ENCODE results near the gene UBFD1.
"Not testable (repeated sequence)": the region's sequence is repeated elsewhere in the genome, so short reads cannot be mapped to it uniquely, and the experiment has no call there.

Gene UBFD1

GRCh38 chr16:23510164-23510914 is 47.2 kb upstream of the UBFD1 start, which contains the start of gene GGA2:
Gene GGA2 (minus strand): TSS chr16:23510494. CDS start chr16:23510411, 83 bp downstream.
- TF ChIP-seq, protein P1, sequence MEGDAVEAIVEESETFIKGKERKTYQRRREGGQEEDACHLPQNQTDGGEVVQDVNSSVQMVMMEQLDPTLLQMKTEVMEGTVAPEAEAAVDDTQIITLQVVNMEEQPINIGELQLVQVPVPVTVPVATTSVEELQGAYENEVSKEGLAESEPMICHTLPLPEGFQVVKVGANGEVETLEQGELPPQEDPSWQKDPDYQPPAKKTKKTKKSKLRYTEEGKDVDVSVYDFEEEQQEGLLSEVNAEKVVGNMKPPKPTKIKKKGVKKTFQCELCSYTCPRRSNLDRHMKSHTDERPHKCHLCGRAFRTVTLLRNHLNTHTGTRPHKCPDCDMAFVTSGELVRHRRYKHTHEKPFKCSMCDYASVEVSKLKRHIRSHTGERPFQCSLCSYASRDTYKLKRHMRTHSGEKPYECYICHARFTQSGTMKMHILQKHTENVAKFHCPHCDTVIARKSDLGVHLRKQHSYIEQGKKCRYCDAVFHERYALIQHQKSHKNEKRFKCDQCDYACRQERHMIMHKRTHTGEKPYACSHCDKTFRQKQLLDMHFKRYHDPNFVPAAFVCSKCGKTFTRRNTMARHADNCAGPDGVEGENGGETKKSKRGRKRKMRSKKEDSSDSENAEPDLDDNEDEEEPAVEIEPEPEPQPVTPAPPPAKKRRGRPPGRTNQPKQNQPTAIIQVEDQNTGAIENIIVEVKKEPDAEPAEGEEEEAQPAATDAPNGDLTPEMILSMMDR (IDR thresholded peaks at IDR 0.05) = peak; percentile 29
- no peak within 1 kb of the TSS for H3K9ac ChIP-seq
- H3K79me2 ChIP-seq = peaks cover 15% of the 10 kb centered on the region
- H3K4me2 ChIP-seq (ENCODE audit: low read length) = peak within 1 kb of the TSS; percentile 82
- H3K36me3 ChIP-seq (ENCODE audit: control insufficient read depth, insufficient read depth, low read length) = no peaks in the 10 kb centered on the region
- H2AFZ ChIP-seq = peak within 1 kb of the TSS; percentile 88
- peak within 1 kb of the TSS; percentile 63 for H3K4me3 ChIP-seq (ENCODE audit: low read depth, low read length)
- no peaks in the 10 kb centered on the region for H3K27me3 ChIP-seq (ENCODE audit: control insufficient read depth, insufficient read depth, low read length)
- peaks cover 6% of the 10 kb centered on the region for H3K4me1 ChIP-seq
- H3K9me3 ChIP-seq (ENCODE audit: control insufficient read depth, low read length) = no peaks in the 10 kb centered on the region
- H3K27ac ChIP-seq = peak within 1 kb of the TSS; percentile 29

DNA sequence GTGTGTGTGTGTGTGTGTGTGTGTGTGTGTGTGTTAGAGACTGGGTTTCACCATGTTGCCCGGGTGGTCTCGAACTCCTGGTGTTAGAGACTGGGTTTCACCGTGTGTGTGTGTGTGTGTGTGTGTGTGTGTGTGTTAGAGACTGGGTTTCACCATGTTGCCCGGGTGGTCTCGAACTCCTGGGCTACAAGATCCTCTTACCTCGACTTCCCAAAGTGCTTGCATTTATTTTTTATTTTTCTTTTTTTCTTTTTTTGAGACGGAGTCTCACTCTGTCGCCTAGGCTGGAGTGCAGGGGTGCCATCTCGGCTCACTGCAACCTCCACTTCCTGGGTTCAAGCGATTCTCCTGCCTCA is 46.6 kb upstream of the UBFD1 start:
- H3K9me3 ChIP-seq (ENCODE audit: control insufficient read depth, low read length); H3K9ac ChIP-seq; H3K4me3 ChIP-seq (ENCODE audit: low read depth, low read length); H3K4me1 ChIP-seq; H3K36me3 ChIP-seq (ENCODE audit: control insufficient read depth, insufficient read depth, low read length); H3K27ac ChIP-seq; H3K27me3 ChIP-seq (ENCODE audit: control insufficient read depth, insufficient read depth, low read length): not testable (repeated sequence)
- Histone ChIP-seq H3K4me2 (ENCODE audit: low read length) (peak overlapping the region; percentile 82), H3K79me2 (peaks cover 15% of the 10 kb centered on the region), H2AFZ (peak overlapping the region; percentile 88)

DNA sequence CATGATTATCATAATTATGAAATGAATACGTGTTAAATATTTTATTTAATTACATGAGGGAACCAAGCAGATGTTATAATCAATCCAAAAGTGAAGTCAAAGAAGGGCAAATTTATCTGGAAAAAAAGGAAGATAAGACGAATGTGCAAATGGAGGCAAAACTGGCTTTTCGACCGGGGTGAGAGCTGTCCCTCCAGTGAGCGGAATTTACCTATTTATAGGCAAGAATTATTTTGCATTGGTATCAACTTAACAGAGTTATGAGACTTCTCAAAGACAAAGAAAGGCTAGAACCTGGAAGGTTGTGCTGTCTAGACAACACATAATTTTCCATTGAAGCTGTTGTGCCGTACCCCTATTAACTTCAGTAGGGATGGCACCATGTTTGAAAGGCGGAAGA is 45.8 kb upstream of the UBFD1 start:
- Histone ChIP-seq H3K4me3 (ENCODE audit: low read depth, low read length) (no peak overlapping the region), H3K36me3 (ENCODE audit: control insufficient read depth, insufficient read depth, low read length) (no peaks in the 10 kb centered on the region), H3K27me3 (ENCODE audit: control insufficient read depth, insufficient read depth, low read length) (no peaks in the 10 kb centered on the region), H3K9me3 (ENCODE audit: control insufficient read depth, low read length) (no peaks in the 10 kb centered on the region), H3K4me1 (no peaks in the 10 kb centered on the region), H3K79me2 (peaks cover 15% of the 10 kb centered on the region), H2AFZ (no peak overlapping the region), H3K27ac (no peak overlapping the region), H3K9ac (no peak overlapping the region), H3K4me2 (ENCODE audit: low read length) (no peak overlapping the region)
- TF ChIP-seq, protein P1 (IDR thresholded peaks at IDR 0.05) = no peak

DNA sequence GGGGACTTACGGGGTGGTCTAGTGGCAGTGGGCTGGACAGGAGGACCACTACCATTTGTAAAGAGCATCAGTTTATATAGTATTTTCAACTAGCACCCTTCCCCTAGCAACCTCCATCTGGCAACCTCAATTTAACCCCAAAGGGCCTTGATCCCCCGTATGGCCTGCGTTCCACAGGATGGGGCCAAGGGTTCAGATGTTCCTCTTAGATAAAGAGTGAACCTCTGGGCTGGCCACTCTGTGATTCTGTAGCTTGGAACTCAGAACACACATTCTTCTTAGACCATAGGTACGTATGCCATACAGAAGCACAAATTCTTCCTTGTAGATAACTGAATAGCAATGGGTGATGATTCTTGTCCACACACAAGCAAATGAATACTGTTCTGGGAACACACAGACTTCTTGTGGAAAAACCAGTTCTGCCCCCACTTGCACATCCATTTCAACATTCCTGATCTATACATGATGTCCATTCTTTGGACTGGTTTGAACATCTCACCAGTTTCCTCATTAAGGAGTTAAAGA is 45.3 kb upstream of the UBFD1 start:
- Histone ChIP-seq H3K27ac (no peak overlapping the region), H3K4me2 (ENCODE audit: low read length) (no peak overlapping the region), H3K27me3 (ENCODE audit: control insufficient read depth, insufficient read depth, low read length) (no peaks in the 10 kb centered on the region), H3K36me3 (ENCODE audit: control insufficient read depth, insufficient read depth, low read length) (no peaks in the 10 kb centered on the region), H3K9me3 (ENCODE audit: control insufficient read depth, low read length) (no peaks in the 10 kb centered on the region), H3K4me3 (ENCODE audit: low read depth, low read length) (no peak overlapping the region), H3K9ac (no peak overlapping the region), H3K79me2 (peaks cover 15% of the 10 kb centered on the region), H3K4me1 (no peaks in the 10 kb centered on the region), H2AFZ (no peak overlapping the region)
- TF ChIP-seq, protein P1 (IDR thresholded peaks at IDR 0.05) = no peak

DNA sequence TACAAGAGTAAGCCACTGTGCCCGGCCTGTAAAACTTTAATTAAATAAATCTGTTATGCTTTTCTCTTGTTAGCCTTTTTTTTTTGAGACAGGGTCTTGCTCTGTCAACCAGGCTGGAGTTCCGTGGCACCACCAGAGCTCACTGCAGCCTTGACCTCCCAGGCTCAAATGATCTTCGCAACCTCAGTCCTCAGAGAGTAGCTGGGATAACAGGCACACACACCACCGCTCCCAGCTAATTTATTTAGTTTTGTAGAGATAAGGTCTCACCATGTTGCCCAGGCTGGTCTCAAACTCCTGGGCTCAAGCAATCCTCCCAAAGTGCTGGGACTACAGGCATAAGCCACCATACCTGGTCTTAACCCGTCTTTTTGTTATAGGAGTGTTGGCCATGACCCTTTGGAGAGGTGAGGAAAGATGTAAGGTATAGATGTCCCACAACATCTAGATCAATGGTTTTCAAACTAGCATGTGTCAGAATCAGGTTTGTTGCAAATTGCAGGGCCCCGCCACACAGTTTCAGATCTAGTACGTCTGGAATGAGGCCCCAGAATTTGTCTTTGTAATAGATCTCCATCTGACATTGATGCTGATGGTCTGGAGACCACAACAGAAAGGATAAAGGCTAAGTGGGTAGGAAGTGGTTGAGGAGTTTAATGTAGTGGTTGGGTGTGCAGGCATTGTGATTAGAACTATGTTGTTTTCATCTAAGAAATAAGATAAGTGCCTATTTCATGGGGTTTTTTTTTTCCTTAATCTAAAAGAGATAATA is 43.0 kb upstream of the UBFD1 start:
- Histone ChIP-seq H3K9ac (no peak overlapping the region), H3K27me3 (ENCODE audit: control insufficient read depth, insufficient read depth, low read length) (no peaks in the 10 kb centered on the region), H3K79me2 (peaks cover 7% of the 10 kb centered on the region), H3K4me1 (no peaks in the 10 kb centered on the region), H3K27ac (no peak overlapping the region), H2AFZ (no peak overlapping the region), H3K36me3 (ENCODE audit: control insufficient read depth, insufficient read depth, low read length) (no peaks in the 10 kb centered on the region), H3K9me3 (ENCODE audit: control insufficient read depth, low read length) (no peaks in the 10 kb centered on the region), H3K4me2 (ENCODE audit: low read length) (no peak overlapping the region), H3K4me3 (ENCODE audit: low read depth, low read length) (no peak overlapping the region)
- TF ChIP-seq, protein P1 (IDR thresholded peaks at IDR 0.05) = no peak
